ENCODE data around the gene CD52.

- no peak for TF ChIP-seq EZH2 (IDR thresholded peaks at IDR 0.05; ENCODE audit: borderline replicate concordance, low read depth, low read length, poor library complexity, severe bottlenecking)
- no peak for TF ChIP-seq CTCF (conservative IDR thresholded peaks at IDR 0.05; ENCODE audit: low read depth, low read length)
Observed at GRCh38 chr1:26368486-26368885, 50.7 kb downstream of the CD52 start.

Measured in A673 (cell line).